NCI-H187 treated with DMSO at 0.1 percent for 48 hours (cell line): ENCODE results near the gene IL17C.
A peak's percentile ranks its signal among the peaks of the same experiment; 100 is the strongest.

ENCODE experiments used
- DNase-seq: peaks from one replicate; lab custom pipeline; 2025; lab: John Stamatoyannopoulos, UW

IL17C gene

DNA sequence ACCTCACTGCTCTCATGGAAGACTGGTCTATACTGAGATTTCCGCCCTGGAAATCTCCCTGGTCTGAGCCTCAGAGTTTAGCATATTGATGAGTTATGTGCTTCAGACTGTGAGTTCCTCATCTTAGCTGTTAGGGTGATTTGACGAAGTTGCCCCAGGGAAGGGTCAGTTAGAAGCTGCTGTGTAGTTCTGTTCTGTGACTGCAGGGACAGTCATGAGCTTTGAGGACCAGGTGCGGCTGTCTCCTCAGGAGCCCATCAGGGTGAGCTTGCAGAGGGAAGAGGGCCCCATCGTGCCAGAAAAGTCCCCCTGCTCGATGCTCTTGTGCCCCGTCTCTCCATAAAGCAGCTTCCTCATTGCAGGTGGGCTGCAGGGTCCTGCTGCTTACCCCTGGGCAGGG lies 28.3 kb upstream of the IL17C start:
- DNase-seq = no peak

DNA sequence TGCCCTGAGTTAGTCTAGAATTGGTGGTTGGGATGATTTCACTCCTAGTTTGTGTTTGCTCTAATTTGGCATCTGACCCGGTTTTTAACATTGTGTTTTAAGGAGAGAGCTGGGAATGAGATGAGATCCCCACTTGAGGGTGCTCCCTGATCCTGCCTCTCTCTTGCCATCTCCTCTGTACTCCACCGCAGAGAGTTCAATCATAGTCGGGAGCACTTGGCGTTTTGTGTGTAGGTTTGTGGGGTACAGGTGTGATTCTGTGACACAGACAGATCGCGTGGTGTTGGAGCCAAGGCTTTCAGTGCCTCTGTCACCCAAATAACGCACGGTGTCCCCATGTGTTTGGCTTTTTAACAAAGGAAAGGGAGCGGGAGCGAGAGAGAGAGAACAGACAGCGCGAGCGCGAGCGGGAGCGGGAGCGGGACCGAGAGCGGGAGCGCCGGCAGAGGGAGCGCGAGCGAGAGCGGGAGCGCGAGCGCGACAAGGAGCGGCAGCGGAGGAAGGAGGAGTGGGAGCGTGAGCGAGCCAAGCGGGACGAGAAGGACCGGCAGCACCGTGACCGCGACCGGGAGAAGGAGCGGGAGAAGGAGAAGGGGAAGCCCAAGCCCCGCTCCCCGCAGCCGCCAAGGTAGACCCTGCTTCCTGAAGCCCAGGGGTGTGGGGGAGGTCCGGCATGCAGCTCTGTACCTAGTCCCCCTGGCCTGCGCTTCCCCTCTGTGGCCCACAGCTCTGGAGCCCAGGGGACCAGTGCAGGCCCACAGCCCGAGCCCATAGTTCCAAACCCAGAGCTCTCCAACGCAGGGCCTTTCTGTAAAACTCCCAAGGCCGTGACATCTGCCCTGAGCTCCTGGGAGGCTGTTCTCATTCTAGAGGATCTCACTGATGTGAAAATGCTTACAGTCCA lies 27.2 kb upstream of the IL17C start:
- DNase-seq = no peak

DNA sequence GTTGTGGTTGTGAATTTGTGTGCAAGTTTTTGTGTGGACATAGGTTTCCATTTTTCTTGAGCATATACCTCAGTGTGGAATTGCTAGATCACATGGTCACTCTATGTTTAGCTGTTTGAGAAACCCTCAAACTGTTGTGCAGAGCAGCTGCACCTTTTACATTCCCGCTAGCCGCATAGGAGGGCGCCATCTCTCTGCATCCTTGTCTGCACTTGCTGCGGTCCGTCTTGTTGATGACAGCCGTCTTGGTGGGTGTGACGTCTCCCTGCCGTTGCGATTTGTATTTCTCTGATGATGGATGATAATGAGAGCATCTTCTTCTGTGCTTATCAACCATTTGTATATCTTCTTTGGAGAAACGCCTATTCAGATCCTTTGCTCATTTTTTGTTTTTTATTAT lies 25.1 kb upstream of the IL17C start:
- no peak for DNase-seq

DNA sequence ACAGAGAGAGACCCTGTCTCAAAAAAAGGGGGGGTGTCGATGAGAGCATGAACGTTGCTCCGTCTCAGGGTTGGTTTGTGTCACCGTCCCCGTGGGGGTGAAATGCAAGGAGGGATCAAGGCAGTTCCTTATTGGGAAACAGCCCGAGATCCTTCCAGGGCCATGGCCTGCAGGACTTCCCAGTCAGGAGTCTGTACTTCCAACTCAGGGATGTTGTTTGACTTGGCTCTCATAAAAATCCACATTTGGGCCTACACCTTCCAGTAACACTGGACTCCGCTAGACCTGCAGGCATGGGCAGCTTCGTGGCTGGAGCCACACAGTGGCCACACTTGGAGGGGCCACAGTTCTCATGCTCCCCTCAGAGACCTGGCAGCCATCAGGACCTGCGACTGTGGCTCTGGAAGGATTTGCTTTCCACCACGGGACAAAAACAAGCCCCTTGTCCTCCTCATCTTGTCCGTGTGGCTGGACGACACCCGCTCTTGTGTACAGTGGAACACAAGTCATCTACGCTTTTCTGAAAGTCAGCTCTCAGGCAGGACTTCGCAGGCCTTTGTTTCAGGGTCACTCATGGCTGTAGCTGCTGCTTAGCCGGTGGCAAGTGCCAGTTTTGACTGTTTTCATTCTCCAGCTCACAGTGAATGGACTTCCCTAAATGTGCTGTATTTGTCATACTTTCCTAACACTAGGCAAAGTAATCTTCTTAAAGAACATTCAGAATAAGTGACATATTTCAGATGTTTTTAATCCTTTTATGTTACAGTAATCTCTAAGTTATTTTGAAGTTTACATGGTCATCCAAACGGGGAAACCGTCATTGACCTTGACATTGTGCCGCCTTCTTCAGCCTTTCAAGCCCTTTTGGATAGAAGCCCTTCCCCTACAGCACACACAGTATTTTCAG lies 24.2 kb upstream of the IL17C start:
- no peak for DNase-seq

DNA sequence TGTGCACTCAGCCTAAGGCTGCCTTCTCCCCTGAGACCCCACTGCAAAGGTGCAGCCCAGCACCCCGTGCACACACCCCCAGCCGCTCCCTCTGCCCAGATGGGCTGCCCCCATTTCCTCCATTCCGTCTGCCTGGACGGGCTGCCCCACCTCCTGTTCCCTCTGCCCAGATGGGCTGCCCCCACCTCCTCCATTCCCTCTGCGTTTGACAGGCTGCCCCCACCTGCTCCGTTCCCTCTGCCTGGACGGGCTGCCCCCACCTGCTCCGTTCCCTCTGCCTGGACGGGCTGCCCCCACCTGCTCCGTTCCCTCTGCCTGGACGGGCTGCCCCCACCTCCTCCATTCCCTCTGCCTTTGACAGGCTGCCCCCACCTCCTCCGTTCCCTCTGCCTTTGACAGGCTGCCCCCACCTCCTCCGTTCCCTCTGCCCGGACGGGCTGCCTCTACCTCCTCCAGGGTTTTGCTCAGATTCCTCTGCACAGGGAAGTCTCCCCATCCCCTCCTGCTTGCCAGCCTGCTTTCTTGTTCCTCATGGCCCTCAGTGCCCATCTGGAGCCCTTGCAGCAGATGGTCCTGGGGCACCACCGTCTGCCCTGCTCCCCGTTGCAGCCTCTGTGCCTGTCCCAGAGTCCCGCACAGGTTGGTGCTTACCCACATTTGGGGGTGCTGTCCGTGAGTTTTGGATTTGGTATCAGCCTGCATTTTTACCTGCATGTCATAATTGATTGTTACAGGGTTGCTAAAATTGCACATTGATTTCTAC lies 23.4 kb upstream of the IL17C start:
- no peak for DNase-seq

DNA sequence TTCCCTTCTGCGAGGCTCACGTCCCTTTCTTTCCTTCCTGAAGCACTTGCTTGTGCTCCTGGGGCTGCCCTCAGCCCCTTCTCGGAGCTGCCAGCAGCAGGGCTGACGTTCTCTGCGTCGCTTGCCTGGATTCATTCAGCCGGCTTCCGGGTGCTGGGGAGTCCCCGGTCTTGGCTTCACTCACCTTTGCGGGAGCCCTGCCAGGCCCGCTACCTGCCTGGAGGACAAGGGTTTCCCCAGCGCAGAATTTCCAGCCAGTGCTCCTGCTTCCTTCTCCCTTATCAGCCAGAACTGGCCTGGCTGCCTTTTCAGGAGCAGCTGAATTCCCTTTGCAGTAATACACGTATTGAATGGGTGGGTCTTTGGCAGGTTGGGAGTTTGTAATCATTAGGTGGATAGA lies 22.1 kb upstream of the IL17C start:
- DNase-seq = no peak

DNA sequence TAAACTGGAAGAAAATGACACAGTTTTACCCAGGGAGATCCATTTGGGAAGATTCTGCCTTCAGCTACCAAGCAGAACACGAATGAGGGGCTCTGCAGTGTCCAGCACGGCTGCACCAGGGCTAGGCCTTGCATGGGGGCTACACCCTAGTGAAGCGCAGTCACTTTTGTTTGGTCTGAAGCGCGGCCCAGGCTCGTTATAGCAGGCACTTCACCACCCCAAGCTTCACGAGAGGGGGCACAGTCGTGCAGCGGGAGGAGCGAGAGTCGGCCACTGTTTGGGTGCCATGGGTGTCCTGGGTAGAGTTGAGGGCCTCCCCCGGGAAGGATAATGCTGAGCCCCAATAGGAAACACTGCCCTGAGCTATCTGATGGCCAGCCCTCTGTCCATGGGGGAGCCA lies 21.6 kb upstream of the IL17C start:
- DNase-seq = no peak

DNA sequence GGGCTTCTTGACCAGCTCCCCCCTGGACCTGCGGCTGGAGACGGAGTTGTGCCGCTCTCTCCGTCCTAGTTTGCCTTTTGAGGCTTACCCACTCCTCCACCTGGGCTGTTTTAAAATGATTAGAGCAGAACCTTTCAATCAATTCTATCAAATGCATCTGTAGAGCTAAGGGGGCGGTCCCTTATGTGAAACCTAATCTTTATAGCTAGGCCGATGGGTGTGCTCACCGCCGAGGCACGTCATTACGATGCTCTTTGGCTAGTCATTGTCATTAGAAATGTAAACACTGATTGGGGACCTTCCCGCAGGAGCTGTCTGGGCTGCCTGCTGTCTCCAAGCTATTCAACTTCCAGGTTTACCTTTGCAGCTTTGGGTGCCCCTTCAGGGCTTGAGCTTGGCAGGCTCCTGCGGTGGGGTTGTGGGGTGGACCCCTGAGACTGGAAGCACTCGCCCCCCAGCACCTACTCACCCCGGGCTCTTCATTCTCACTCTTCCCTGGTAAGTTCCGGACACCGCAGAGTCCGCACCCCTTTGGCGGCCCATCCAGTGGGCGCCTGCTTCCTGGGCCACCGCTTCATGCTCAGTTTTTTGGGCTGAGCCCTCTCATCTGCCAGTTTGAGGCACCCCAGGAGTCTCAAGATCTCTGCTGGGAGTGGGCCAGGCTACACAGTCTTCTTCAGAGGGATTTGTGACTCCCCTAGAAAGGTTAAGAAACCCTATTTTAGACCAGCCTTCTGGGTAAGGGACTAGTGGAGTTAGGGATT lies 20.9 kb upstream of the IL17C start:
- peak; percentile 31 for DNase-seq

DNA sequence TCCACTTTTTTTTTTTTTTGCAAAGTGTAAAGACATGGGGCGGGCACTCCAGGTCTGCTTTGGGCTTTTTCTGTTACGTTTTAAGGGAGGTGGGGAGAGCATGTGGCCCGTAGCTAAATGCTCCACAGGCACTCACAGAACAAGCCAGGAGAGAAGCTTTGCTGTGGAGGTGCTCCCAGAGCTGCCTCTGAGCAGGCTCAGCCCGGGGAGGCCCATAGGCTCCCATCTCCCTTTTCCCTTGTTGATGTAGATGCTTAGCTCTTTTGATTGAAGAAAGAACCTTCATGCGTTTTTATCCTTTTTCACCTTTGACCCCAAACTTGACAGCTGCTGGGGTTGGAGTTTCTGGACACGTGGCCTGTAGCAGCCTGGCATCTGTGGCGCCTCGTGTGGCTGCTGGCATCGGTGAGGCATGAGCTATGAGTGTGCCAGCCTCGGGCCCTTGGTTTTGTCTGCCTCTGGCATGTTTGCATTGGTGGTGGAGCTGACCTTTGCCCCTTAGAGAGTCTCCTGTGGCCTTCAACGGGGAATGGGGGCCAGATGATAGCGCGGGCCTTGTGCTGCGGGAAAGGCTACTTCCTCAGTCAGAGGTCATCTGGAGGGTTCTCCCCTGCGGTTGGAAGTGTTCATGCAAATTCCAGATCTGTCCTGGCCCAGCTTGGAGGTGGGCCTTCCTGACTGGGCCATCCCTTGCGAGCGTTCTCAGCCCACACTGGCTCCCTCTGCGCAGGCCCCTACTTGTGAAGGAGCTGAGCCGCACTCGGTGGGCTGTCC lies 20.0 kb upstream of the IL17C start:
- DNase-seq = no peak

DNA sequence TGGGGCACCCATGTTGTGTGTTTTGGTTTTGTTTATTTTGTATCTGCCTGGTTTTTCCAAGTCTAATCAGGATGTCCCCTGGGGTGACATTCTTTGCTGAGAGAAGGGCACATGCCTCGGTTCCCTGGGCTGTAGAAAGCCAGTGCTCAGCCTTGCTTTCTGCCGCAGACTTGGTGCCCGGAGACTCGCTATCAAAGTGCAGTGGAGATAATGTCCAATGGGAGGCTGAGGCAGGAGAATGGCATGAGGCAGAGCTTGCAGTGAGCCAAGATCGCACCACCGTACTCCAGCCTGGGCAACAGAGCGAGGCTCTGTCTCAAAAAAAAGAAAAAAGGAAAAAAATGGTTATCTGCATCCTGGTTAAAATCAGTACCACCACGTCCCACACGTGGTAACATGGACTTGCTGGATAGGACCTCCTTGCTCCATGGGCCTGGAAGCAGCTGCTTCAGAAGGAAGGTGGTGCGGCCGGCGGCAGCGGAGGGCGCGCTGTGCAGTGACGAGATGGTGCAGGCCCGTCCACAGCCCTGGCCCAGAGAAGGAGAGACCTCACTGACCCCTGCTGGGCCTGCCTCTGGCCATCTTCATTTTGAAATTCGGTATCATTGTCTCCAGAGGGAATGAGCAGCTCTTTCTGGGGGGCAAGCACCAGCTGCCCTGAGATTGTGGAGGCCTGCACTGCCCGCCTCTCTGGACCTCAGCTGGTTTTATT lies 19.3 kb upstream of the IL17C start:
- DNase-seq = no peak

DNA sequence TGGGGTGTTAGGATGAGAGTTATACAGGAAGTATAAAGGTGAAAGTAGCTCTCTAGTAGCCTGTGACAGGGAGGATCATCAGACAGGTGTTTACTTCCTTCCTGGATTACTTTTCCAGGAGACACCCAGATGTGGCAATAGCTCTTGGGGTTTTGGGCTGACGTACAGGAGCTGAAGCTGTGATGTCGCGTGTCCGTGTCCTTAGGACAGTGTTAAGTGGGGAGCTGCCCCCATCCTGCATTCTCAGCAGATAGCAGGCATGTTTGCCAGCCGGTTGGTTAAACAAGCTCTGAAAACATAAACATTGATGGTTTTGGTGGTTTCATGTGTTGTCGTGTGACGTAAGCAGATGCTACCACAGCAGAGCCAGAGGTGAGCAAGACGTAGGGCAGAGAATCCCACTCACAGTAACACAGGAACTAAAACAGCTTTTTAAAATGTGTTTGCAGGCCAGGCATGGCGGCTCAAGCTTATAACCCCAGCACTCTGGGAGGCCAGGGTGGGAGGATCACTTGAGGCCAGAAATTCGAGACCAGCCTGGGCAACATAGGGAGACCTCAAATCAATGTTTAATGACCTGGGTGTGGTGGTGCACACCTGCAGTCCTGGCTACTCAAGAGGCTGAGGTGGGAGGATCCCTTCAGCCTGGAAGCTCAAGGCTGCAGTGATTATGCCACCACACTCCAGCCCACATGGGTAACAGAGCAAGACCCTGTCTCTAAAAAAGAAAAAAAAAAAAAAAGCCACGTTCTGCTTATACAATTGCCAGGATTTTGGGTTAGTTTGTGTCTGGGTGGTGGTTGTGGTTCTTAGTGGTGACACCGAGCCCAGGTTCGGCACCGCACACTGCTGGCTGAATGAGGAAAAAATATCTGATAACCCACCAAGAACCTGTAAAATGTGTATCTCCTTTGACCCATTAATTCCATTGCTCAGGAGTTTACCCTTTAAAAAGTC lies 18.2 kb upstream of the IL17C start:
- DNase-seq = no peak

DNA sequence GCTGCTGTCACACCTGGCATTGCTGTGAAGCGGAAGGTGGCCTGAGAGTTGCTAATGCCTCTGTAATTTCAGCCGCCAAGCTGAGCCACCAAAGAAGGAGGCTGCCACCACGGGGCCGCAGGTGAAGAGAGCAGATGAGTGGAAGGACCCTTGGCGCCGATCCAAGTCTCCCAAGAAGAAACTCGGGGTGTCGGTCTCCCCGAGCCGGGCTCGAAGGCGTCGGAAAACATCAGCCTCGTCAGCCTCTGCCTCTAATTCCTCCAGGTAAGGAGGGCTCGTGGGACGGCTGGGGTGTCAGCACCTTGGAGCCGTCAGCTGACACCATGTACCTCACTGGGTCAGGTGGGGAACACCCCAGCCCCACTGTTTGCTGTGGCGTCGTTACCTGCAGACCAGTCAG lies 16.2 kb upstream of the IL17C start:
- no peak for DNase-seq

DNA sequence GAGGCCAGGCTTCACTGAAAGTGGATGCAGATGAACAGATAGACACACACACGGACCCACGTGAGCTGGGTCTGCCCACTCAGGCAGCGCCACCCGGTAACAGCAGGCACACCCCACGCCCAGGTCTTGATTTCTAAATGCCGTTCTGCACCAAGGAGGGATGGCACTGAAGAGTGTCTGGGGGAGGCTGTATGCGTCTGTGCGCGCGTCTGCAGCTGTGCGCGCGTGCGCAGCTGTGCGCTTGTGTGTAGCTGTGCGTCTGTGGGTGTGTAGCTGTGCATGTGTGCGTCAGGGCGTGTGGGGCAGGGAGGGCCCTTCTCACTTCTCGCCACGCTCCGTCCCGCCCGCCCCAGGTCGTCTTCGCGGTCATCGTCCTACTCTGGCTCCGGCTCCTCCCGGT lies 15.5 kb upstream of the IL17C start:
- DNase-seq = no peak

DNA sequence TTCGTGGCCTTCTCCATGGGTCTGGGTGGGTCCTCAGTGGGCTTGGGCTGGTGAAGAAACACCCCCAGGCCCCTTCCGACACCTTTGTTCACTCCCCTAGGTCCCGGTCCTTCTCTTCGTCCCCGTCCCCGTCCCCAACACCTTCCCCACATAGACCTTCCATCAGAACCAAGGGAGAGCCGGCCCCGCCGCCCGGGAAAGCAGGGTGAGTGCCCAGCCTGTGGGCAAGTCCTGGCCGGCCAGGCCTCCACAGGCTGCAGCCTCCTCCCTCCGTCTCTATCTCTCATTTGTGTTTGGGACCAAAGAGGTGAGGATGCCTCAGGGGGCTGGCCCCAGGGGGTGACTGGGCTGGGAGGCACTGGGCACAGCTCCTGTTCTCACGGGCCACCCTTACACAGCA lies 14.5 kb upstream of the IL17C start:
- DNase-seq = no peak

DNA sequence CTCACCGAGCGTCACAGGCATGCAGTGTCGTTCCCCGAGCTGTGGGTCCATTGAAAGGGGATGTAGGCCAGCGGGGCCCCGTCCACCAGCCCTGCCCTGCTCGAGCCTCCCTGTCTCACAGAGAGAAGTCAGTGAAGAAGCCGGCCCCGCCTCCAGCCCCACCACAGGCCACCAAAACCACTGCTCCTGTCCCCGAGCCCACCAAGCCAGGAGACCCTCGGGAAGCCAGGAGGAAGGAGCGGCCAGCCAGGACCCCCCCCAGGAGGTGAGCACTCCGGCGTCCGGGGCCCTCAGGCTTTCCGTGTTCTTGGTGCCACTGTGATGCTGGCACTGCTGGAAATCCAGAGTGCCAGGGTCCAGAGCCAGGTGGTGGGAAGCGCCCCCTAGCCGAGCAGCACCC lies 13.9 kb upstream of the IL17C start:
- no peak for DNase-seq

DNA sequence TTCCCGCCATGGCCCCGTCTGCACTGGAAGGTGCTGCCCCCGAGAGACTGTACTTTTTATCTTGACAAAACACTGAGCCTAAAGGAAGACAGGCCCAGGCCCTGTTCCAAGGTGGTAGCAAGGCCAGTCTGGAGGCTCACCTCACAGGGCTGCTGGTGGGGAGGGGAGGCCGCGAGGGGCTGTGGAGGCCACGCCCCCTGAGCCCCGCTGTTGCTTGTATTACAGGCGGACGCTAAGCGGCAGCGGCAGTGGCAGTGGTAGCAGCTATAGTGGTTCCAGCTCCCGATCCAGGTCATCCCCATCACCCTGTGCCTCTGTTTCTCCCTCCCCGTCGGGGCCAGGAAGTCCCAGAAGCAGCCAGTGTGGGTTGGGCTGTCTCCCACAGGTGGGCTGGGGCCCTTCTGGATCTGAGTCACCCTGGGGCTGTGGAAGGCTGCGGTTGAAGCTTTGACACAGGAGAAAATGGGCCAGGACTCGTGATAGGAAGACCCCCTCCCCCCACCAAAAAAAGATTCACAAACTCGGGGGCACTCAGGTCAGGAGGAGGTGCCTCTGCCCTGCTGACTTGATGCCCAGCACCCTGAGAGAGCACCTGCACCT lies 13.3 kb upstream of the IL17C start:
- DNase-seq = no peak

DNA sequence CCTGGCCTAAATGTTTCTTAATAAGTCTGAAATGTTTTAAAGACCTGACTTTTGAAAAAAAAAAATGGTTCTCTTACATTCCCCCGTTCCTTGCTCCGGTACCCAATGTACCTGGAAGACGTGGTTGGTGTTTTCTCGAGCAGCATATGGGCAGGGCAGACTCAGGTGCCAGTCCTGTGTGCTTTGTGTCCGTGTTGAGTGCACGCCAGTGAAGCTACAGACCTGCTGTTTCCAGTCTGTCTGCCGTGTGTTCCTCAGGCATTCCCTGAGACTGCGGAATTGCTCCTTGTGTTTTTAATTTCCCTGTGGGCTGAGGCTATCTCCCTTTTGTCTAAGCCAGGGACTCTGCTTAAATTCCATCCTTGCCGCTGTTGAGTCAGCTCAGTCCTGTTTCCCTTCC lies 11.7 kb upstream of the IL17C start:
- no peak for DNase-seq

DNA sequence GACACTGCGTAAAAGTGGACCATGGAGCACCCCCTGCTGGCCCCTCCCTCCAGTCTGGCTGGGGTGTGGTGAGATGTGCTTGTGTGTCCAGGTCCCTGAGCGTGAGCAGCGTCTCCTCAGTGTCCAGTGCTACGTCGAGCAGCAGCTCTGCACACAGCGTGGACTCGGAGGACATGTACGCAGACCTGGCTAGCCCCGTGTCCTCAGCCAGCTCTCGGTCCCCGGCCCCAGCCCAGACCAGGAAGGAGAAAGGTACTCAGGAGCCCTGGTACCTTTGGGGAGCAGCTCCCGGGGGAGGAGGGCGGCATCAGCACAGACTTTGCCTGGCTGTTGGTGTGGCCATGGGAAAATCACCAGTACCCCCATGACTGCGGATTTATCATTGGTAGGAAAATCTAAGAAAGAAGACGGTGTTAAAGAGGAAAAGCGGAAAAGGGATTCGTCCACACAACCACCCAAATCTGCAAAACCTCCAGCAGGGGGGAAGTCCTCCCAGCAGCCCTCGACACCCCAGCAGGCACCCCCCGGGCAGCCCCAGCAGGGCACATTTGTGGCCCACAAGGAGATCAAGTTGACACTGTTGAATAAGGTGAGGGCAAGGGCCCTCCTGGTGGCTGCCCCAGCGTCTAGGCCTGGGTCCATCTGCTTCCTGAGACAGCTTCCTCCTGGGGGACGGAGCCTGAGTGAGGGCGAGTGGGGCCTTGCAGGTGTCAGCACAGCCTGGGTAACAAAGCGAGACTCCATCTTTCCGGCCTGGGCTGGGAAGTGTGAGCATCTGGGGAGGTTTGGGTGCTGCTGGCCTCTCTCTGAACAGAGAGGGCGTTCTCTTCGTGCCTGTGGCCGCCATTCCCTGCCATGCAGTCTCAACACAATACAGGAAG lies 10.6 kb upstream of the IL17C start:
- DNase-seq = no peak
